Lower lobe of right lung (tissue), 2 donors: ENCODE results near the gene TMEM169. TPM values are rescaled to one million over a fixed set of nuclear protein-coding genes. Genes with fewer than 3 reads are reported as not detected.
A peak's percentile ranks its signal among the peaks of the same experiment; 100 is the strongest.

Source experiments
- ATAC-seq, 2 donors: fragments of 200-7000 bp; cut with Tn5 transposase; one replicate each; pipeline ENCODE4 v1.9.1; 2020 to 2022; ENCODE audit warnings: mild to moderate bottlenecking in 2 of 2, moderate library complexity in 2 of 2
- DNase-seq: peaks from one replicate; pipeline ENCODE4 v3.0.0-alpha.2; 2020
- H3K27ac ChIP-seq: fragments of 200-600 bp; one replicate; pipeline ENCODE4 v1.8.0; 2022
- H3K27me3 ChIP-seq: fragments of 200-600 bp; one replicate; pipeline ENCODE4 v1.8.0; 2022; ENCODE audit warnings: low read depth
- H3K36me3 ChIP-seq: fragments of 200-600 bp; one replicate; pipeline ENCODE4 v1.8.0; 2022; ENCODE audit warnings: mild to moderate bottlenecking
- H3K4me1 ChIP-seq: fragments of 200-600 bp; one replicate; pipeline ENCODE4 v1.8.0; 2022
- H3K4me3 ChIP-seq: fragments of 200-600 bp; one replicate; pipeline ENCODE4 v1.8.0; 2022; ENCODE audit warnings: mild to moderate bottlenecking
- H3K9me3 ChIP-seq: fragments of 200-600 bp; one replicate; pipeline ENCODE4 v1.8.0; 2022
- intact Hi-C: fragments of 100-400 bp; cut with DNase I; formaldehyde crosslinking; loops from one replicate; pipeline ENCODE4 v1.11.0; 2022
- total RNA-seq: library from RNA; stranded (reverse); fragmentation: NEBNext Ultra II Directional; extraction: Animal tissue kit (Norgen Biotek cat#: 25700); gene quantifications from one replicate; pipeline ENCODE4 v1.2.1, GENCODE V29; 2021
- TF ChIP-seq, protein P1 (sequence below): fragments of 200-600 bp; IDR thresholded peaks from one replicate; pipeline ENCODE4 v1.8.0; 2022; ENCODE audit warnings: antibody characterized with exemption, mild to moderate bottlenecking
- donor health status: DM: no; HTN: yes; CAD: no; lungs with severe emphysema.

The TMEM169 gene
- total RNA-seq, 1 donor from 2014 or later = 1.2 TPM

DNA sequence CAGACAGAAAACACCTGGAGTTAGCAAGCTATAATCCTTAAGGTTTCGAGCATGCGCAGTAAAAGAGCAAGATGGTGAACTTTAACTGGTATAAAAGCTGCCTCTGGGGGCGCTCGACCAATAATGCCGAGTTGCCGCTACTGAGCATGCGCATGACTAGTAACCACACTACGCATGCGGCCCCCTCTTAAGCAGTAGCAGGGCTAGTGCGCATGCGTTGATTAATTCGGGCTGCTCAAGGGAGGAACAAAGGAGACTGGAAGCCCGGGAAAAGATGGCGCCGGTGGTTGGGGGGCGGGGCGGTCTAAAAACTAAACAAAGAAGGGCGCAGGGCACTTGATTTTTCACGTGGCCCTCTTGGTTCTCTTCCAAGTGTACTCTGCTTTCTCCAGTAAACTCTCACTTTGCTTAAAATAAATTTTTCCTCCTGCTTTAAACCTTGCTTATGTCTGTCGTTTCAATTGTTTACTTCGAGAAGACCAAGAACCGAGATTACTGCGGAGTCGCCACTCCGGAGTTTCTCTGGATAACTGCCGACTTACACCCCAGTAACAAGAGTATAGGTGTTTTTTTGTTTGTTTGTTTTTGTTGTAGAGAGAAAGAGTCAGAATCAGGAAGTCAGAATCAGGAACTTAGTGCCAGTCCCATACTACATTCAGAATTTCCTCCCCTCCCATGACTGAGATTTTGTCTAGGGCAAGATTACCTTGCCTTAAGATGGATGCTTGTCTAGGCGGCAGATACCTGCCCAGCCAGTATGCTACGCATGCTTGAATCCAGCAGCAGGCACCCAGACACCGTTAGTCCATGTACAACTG is 33.2 kb downstream of the TMEM169 start:
- no peaks in the 10 kb centered on the region for H3K9me3 ChIP-seq
- peaks cover 38% of the 10 kb centered on the region for H3K4me1 ChIP-seq
- TF ChIP-seq, protein P1, sequence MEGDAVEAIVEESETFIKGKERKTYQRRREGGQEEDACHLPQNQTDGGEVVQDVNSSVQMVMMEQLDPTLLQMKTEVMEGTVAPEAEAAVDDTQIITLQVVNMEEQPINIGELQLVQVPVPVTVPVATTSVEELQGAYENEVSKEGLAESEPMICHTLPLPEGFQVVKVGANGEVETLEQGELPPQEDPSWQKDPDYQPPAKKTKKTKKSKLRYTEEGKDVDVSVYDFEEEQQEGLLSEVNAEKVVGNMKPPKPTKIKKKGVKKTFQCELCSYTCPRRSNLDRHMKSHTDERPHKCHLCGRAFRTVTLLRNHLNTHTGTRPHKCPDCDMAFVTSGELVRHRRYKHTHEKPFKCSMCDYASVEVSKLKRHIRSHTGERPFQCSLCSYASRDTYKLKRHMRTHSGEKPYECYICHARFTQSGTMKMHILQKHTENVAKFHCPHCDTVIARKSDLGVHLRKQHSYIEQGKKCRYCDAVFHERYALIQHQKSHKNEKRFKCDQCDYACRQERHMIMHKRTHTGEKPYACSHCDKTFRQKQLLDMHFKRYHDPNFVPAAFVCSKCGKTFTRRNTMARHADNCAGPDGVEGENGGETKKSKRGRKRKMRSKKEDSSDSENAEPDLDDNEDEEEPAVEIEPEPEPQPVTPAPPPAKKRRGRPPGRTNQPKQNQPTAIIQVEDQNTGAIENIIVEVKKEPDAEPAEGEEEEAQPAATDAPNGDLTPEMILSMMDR = peak; percentile 88
- intact Hi-C loops = no loop called here
- H3K4me3 ChIP-seq = peak overlapping the region; percentile 54
- ATAC-seq = peak; percentile 98
- H3K27me3 ChIP-seq = no peaks in the 10 kb centered on the region
- peak overlapping the region; percentile 82 for H3K27ac ChIP-seq
- peak; percentile 98 for DNase-seq
- H3K36me3 ChIP-seq = peaks cover 72% of the 10 kb centered on the region

DNA sequence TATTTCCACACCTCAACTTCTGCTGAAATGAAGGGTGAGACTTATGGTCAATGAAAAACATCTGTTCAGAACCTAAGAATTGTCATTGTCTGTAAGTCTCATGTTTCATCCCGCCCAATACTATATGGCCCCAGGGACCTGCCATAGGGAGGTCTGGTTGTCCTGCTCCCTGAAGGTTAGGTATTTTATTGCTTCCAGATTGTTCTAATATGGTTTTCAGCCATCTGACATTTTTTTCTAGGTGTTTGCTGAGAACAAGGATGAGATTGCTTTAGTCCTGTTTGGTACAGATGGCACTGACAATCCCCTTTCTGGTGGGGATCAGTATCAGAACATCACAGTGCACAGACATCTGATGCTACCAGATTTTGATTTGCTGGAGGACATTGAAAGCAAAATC is 34.7 kb downstream of the TMEM169 start:
- intact Hi-C loops = no loop called here
- Histone ChIP-seq H3K4me3 (no peak overlapping the region), H3K27ac (no peak overlapping the region), H3K9me3 (no peaks in the 10 kb centered on the region), H3K4me1 (peaks cover 24% of the 10 kb centered on the region), H3K27me3 (no peaks in the 10 kb centered on the region), H3K36me3 (peaks cover 85% of the 10 kb centered on the region)
- DNase-seq = no peak
- TF ChIP-seq, protein P1 = no peak
- ATAC-seq = no peak

DNA sequence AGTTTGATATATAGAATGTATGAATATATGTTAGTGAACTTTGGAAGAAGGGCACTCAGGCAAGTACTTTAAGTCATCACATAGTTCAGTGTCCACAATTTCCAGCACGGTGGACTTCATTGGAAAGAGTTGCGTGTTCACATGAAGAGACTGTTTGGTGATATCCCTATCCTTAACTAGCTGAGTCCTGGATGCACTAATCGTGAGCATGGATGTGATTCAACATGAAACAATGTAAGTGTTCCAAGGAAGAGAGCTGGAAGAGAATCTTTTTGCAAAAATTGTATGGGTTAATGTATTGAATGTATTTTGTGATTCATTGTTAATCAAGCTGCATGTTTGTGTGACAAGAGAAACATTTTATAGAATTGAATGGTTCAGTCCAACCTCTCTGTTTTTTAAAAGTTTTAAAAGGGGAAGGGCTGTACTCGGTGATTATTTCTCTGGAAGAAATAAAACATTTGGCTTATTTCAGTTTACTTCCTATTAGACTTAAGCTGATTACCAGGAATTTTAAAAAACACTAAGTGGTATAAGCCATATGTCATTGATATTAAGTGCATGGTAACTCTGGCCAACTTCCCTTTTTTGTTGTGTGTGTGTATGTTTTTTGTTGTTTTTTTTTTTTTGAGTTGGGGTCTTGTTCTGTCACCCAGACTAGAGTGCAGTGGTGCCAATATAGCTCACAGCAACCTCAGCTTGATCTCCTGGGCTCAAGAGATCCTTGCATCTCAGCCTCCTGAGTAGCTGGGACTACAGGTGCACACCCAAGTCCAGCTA is 36.0 kb downstream of the TMEM169 start:
- Histone ChIP-seq H3K9me3 (no peaks in the 10 kb centered on the region), H3K4me1 (peaks cover 16% of the 10 kb centered on the region), H3K27ac (no peak overlapping the region), H3K27me3 (no peaks in the 10 kb centered on the region), H3K36me3 (peaks cover 85% of the 10 kb centered on the region), H3K4me3 (no peak overlapping the region)
- intact Hi-C loops = no loop called here
- no peak for ATAC-seq
- TF ChIP-seq, protein P1 = no peak
- no peak for DNase-seq

DNA sequence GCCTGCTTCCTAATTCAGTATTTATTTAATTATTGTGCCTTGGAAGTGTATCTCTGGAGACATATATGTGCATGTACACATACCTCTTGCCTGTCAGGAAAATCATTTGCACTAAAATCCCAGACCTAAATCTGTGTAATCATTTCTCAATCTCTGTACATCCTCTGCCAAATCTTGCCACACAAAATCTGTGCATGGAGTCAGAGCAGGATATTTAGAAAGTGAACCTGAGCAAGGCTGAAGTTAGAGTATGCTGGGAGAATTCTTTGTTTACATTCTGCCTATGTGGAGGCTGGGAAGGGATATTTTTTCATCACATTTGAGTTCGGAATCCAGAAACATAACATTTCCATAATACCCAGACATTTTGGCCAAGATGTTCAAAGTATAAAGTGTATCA is 36.8 kb downstream of the TMEM169 start:
- intact Hi-C loops = no loop called here
- peaks cover 16% of the 10 kb centered on the region for H3K4me1 ChIP-seq
- ATAC-seq = no peak
- H3K27ac ChIP-seq = no peak overlapping the region
- no peaks in the 10 kb centered on the region for H3K9me3 ChIP-seq
- TF ChIP-seq, protein P1 = no peak
- H3K4me3 ChIP-seq = no peak overlapping the region
- H3K36me3 ChIP-seq = peaks cover 85% of the 10 kb centered on the region
- H3K27me3 ChIP-seq = no peaks in the 10 kb centered on the region
- no peak for DNase-seq

DNA sequence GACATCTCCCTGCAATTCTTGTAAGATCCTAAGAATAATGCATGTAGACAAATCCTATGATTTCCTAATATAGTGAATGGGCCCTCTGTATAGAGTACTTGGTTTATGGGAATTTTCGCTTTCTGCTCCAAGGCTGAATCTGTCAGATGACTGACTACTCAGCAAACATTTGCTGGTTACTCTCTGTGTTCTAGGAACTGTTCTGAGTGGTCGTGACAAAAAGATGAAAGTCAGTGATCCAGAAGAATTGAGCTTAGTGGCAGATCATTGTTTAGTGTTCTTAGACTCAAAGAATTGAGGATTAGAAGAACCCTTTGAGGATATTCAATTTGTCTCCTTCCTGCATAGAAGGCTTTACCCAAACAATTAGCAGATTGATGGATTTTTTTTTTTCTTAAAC is 37.4 kb downstream of the TMEM169 start:
- H3K27ac ChIP-seq = no peak overlapping the region
- ATAC-seq = no peak
- no peaks in the 10 kb centered on the region for H3K9me3 ChIP-seq
- no peak overlapping the region for H3K4me3 ChIP-seq
- no peaks in the 10 kb centered on the region for H3K27me3 ChIP-seq
- peaks cover 85% of the 10 kb centered on the region for H3K36me3 ChIP-seq
- DNase-seq = no peak
- intact Hi-C loops = no loop called here
- TF ChIP-seq, protein P1 = no peak
- H3K4me1 ChIP-seq = peaks cover 14% of the 10 kb centered on the region
